IPS-NIHi11 (cell line): ENCODE measurements around the gene BABAM2.
"Not testable (repeated sequence)": the region's sequence is repeated elsewhere in the genome, so short reads cannot be mapped to it uniquely, and the experiment has no call there.

ENCODE experiments used
- DNase-seq: peaks from one replicate; pipeline ENCODE4 v3.0.0; 2012; ENCODE audit warnings: mixed read lengths, low spot score

BABAM2 gene

GRCh38 chr2:28314968-28315367 lies 424.4 kb downstream of the BABAM2 start:
- no peak for DNase-seq

GRCh38 chr2:28316546-28317335 lies 426.2 kb downstream of the BABAM2 start:
- DNase-seq: no peak

- DNase-seq: no peak
Measured at GRCh38 chr2:28317390-28317789, 426.9 kb downstream of the BABAM2 start.

GRCh38 chr2:28318023-28318422 lies 427.5 kb downstream of the BABAM2 start:
- no peak for DNase-seq

GRCh38 chr2:28318462-28319117 lies 428.1 kb downstream of the BABAM2 start:
- DNase-seq: no peak

GRCh38 chr2:28319118-28320008 lies 428.8 kb downstream of the BABAM2 start:
- DNase-seq: no peak

- DNase-seq: no peak
Measured at GRCh38 chr2:28320009-28320365, 429.5 kb downstream of the BABAM2 start.

- no peak for DNase-seq
Measured at GRCh38 chr2:28320371-28320770, 429.8 kb downstream of the BABAM2 start.

GRCh38 chr2:28321426-28321825 lies 430.9 kb downstream of the BABAM2 start:
- peak; percentile 51 for DNase-seq

- DNase-seq: no peak
Measured at GRCh38 chr2:28322051-28322450, 431.5 kb downstream of the BABAM2 start.

GRCh38 chr2:28322456-28322855 lies 431.9 kb downstream of the BABAM2 start:
- no peak for DNase-seq

GRCh38 chr2:28322981-28323396 lies 432.5 kb downstream of the BABAM2 start:
- DNase-seq: no peak

- no peak for DNase-seq
Measured at GRCh38 chr2:28325173-28325566, 434.6 kb downstream of the BABAM2 start.

GRCh38 chr2:28325567-28326468 lies 435.3 kb downstream of the BABAM2 start:
- peak; percentile 36 for DNase-seq

GRCh38 chr2:28326469-28326805 lies 435.9 kb downstream of the BABAM2 start:
- no peak for DNase-seq

- DNase-seq: no peak
Measured at GRCh38 chr2:28326881-28327505, 436.5 kb downstream of the BABAM2 start.

- DNase-seq: no peak
Measured at GRCh38 chr2:28327581-28327955, 437.0 kb downstream of the BABAM2 start.

GRCh38 chr2:28327956-28328922 lies 437.7 kb downstream of the BABAM2 start:
- DNase-seq: no peak

GRCh38 chr2:28329184-28329583 lies 438.7 kb downstream of the BABAM2 start:
- no peak for DNase-seq

- not testable (repeated sequence) for DNase-seq
Measured at GRCh38 chr2:28330722-28331121, 440.2 kb downstream of the BABAM2 start.
